Upper lobe of right lung (tissue), 1 donor: ENCODE data around the gene TAF15. TPM values are rescaled to one million over a fixed set of nuclear protein-coding genes. Genes with fewer than 3 reads are reported as not detected.

Experiments
- ATAC-seq: fragments of 200-7000 bp; cut with Tn5 transposase; one replicate; pipeline ENCODE4 v1.9.1; 2020; ENCODE audit warnings: mild to moderate bottlenecking, moderate library complexity
- DNase-seq: peaks from one replicate; pipeline ENCODE4 v3.0.0-alpha.2; 2020
- H3K27ac ChIP-seq: fragments of 200-600 bp; one replicate; pipeline ENCODE4 v1.8.0; 2022
- H3K27me3 ChIP-seq: fragments of 200-600 bp; one replicate; pipeline ENCODE4 v1.8.0; 2022; ENCODE audit warnings: mild to moderate bottlenecking
- H3K36me3 ChIP-seq: fragments of 200-600 bp; one replicate; pipeline ENCODE4 v1.8.0; 2022
- H3K4me1 ChIP-seq: fragments of 200-600 bp; one replicate; pipeline ENCODE4 v1.8.0; 2022
- H3K4me3 ChIP-seq: fragments of 200-600 bp; one replicate; pipeline ENCODE4 v1.8.0; 2022; ENCODE audit warnings: mild to moderate bottlenecking
- H3K9me3 ChIP-seq: fragments of 200-600 bp; one replicate; pipeline ENCODE4 v1.8.0; 2022
- CTCF ChIP-seq: fragments of 200-600 bp; IDR thresholded peaks from one replicate; pipeline ENCODE4 v1.8.0; 2022; ENCODE audit warnings: antibody characterized with exemption
- intact Hi-C: fragments of 100-400 bp; cut with DNase I; formaldehyde crosslinking; loops from one replicate; pipeline ENCODE4 v1.11.0; 2022
- total RNA-seq: library from RNA; stranded (reverse); fragmentation: NEBNext Ultra II Directional; extraction: Animal tissue kit (Norgen Biotek cat#: 25700); gene quantifications from one replicate; pipeline ENCODE4 v1.2.1, GENCODE V29; 2021
- donor health status: DM: no; HTN: yes; CAD: no; lungs with severe emphysema.

TAF15 gene
- total RNA-seq, 1 donor from 2014 or later = 142 TPM

DNA sequence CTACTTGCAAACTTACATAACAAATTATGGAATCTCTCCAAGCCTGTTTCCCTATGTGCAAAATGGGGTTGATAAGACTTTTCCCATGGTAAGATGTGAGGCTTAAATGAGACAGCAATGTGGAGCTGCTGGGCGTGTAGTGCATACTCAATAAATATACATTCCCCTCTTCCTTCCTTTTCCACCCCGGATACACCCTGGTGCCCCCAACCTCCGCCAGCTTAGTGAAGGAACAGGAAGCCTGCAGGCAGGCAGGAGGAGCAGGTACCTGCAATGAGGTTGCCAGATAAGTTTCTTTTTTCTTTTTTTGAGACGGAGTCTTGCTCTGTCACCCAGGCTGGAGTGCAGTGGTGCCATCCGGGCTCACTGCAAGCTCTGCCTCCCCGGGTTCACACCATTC lies 33.7 kb upstream of the TAF15 start:
- intact Hi-C loops = no loop called here
- Histone ChIP-seq H3K27me3 (no peaks in the 10 kb centered on the region), H3K27ac (peak overlapping the region; percentile 70), H3K4me3 (no peak overlapping the region), H3K36me3 (no peaks in the 10 kb centered on the region), H3K9me3 (no peaks in the 10 kb centered on the region), H3K4me1 (peaks cover 43% of the 10 kb centered on the region)
- ATAC-seq = no peak
- no peak for DNase-seq
- no peak for TF ChIP-seq CTCF

DNA sequence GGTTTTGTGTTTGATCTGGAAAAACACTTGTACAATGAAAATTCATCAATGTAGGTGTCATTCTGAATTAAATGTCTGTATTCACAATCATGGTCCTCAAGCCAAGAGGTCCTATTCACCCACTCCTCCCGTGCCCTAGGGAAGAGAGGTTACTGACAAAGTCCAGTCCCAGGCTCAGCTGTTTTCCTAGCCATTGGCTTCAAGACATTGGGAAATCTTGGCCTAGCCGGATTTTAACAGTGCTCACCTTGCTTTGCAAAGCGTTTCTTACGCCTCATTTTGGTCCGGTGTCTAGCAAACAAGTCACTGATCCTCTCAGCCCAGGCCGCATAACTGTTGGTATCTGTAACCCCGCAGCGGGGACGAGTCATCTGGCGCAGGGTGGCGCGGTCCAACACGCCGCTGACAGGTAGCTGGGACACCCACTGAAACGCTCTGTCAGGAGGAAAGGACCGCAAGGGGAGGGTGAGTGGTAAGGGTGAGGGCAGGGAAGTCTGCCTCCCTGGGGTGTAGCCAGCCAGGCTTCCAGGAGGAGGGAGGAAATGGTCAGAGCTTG lies 30.6 kb upstream of the TAF15 start:
- no peak overlapping the region for H3K4me3 ChIP-seq
- peaks cover 52% of the 10 kb centered on the region for H3K4me1 ChIP-seq
- peak overlapping the region; percentile 49 for H3K27ac ChIP-seq
- H3K36me3 ChIP-seq = no peaks in the 10 kb centered on the region
- no peaks in the 10 kb centered on the region for H3K27me3 ChIP-seq
- intact Hi-C loops = no loop called here
- no peak for TF ChIP-seq CTCF
- ATAC-seq (no peak), DNase-seq (no peak)
- no peaks in the 10 kb centered on the region for H3K9me3 ChIP-seq

GRCh38 chr17:35780950-35781349 lies 28.3 kb upstream of the TAF15 start:
- ATAC-seq (no peak), DNase-seq (no peak)
- no peak for TF ChIP-seq CTCF
- Histone ChIP-seq H3K27me3 (no peaks in the 10 kb centered on the region), H3K9me3 (no peaks in the 10 kb centered on the region), H3K4me3 (no peak overlapping the region), H3K4me1 (peaks cover 37% of the 10 kb centered on the region), H3K27ac (no peak overlapping the region), H3K36me3 (no peaks in the 10 kb centered on the region)
- intact Hi-C loops = no loop called here

DNA sequence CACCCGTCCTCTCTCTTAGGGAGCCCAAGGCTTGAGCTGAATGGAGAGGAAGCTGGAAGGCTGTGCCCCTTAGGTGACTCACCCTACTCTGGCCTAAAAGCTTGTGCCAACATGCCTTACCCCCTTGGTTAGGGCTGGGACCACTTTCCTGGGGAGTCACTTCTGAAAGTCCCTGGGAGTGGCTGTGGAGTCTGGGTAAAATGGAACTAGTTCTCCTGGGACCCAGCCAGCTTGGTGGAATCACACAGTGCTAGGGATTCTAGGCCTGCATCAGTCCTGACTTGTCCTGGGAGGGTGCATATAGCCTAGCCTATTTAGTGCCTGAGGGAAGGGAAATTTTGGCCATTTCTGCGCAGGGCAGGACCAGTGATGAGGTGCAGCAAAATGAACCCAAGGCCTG lies 24.4 kb upstream of the TAF15 start:
- Histone ChIP-seq H3K36me3 (no peaks in the 10 kb centered on the region), H3K4me3 (no peak overlapping the region), H3K4me1 (peaks cover 41% of the 10 kb centered on the region), H3K9me3 (no peaks in the 10 kb centered on the region), H3K27ac (peak overlapping the region; percentile 55), H3K27me3 (no peaks in the 10 kb centered on the region)
- ATAC-seq (peak; percentile 16), DNase-seq (no peak)
- intact Hi-C loops = no loop called here
- TF ChIP-seq CTCF = no peak

- no peak overlapping the region for H3K4me3 ChIP-seq
- intact Hi-C loops = no loop called here
- no peak for ATAC-seq
- H3K27ac ChIP-seq = peak overlapping the region; percentile 7
- peaks cover 41% of the 10 kb centered on the region for H3K4me1 ChIP-seq
- no peaks in the 10 kb centered on the region for H3K9me3 ChIP-seq
- TF ChIP-seq CTCF = no peak
- H3K27me3 ChIP-seq = no peaks in the 10 kb centered on the region
- DNase-seq = no peak
- H3K36me3 ChIP-seq = no peaks in the 10 kb centered on the region
Measured at GRCh38 chr17:35786941-35787432, 22.3 kb upstream of the TAF15 start.
